ENCODE data around the gene KLKB1.

DNA sequence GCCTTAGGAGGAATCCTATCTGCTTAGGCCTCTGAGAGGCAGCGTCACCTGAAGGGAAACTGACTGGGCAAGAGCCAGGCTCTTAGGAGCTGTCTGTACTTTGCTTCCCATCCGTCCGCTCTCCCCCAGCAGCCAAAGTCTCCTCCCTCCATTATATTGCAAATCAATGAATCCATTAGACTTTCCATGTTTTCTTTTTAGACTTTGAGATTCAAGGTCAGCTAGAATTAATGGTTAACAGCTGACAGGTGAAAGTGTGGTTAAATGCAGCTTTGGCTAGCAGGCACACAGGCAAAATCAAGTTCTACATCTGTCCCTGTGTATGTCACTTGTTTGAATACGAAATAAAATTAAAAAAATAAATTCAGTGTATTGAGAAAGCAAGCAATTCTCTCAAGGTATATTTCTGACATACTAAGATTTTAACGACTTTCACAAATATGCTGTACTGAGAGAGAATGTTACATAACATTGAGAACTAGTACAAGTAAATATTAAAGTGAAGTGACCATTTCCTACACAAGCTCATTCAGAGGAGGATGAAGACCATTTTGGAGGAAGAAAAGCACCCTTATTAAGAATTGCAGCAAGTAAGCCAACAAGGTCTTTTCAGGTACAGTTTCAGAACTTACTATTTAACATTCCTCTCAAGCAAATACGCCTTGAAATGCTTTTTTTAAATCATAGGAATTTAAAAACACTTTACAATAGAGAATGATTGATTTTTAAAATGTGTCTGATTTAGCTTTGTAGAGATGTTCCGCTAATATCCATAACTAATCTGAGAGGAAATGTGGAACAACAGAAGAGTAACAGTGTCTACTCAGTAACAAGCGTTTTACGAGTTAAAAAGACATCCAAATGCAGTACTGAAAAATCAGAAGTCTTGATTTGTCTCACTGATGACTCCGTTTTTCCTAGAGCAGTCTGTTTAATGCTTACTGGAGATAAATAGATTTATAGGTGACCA, 38.7 kb downstream of the KLKB1 start, which contains the start of gene F11:
- TF ChIP-seq, protein P1, sequence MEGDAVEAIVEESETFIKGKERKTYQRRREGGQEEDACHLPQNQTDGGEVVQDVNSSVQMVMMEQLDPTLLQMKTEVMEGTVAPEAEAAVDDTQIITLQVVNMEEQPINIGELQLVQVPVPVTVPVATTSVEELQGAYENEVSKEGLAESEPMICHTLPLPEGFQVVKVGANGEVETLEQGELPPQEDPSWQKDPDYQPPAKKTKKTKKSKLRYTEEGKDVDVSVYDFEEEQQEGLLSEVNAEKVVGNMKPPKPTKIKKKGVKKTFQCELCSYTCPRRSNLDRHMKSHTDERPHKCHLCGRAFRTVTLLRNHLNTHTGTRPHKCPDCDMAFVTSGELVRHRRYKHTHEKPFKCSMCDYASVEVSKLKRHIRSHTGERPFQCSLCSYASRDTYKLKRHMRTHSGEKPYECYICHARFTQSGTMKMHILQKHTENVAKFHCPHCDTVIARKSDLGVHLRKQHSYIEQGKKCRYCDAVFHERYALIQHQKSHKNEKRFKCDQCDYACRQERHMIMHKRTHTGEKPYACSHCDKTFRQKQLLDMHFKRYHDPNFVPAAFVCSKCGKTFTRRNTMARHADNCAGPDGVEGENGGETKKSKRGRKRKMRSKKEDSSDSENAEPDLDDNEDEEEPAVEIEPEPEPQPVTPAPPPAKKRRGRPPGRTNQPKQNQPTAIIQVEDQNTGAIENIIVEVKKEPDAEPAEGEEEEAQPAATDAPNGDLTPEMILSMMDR (IDR thresholded peaks at IDR 0.05), result no peak
- TF ChIP-seq POLR2AphosphoS5 (IDR thresholded peaks at IDR 0.05) (no peak), POLR2A (IDR thresholded peaks at IDR 0.05) (no peak)
